ENCODE measurements around the gene FARS2. TPM values are rescaled to one million over a fixed set of nuclear protein-coding genes. Genes with fewer than 3 reads are reported as not detected.

FARS2 gene
- total and polyA plus RNA-seq, 8 donors, result 15.1 to 20.3 (median 17.9) TPM

GRCh38 chr6:5405976-5406375 is 144.7 kb downstream of the FARS2 start:
- Histone ChIP-seq H3K36me3 (no peaks in the 10 kb centered on the region), H3K9me3 (no peaks in the 10 kb centered on the region), H3K27ac (no peak overlapping the region), H3K27me3 (no peaks in the 10 kb centered on the region), H3K4me3 (no peak overlapping the region), H3K4me1 (no peaks in the 10 kb centered on the region)
- TF ChIP-seq CTCF (IDR thresholded peaks at IDR 0.05), result no peak
- DNase-seq (no peak), ATAC-seq (no peak)
- intact Hi-C loops (cut with DNase I), result no loop called here

GRCh38 chr6:5411414-5411813 is 150.1 kb downstream of the FARS2 start:
- peaks cover 0 to 4% of the 10 kb centered on the region in 2 donors for H3K36me3 ChIP-seq
- no peaks in the 10 kb centered on the region for H3K27me3 ChIP-seq
- no peak overlapping the region for H3K27ac ChIP-seq
- intact Hi-C loops (cut with DNase I), result no loop called here
- H3K9me3 ChIP-seq, result no peaks in the 10 kb centered on the region
- no peak for TF ChIP-seq CTCF (IDR thresholded peaks at IDR 0.05)
- H3K4me3 ChIP-seq, result no peak overlapping the region
- ATAC-seq (no peak), DNase-seq (no peak)
- H3K4me1 ChIP-seq, result no peaks in the 10 kb centered on the region

GRCh38 chr6:5412017-5412416 is 150.7 kb downstream of the FARS2 start:
- no peak overlapping the region for H3K27ac ChIP-seq
- H3K4me1 ChIP-seq, result no peaks in the 10 kb centered on the region
- no peak overlapping the region for H3K4me3 ChIP-seq
- peaks cover 0 to 4% of the 10 kb centered on the region in 2 donors for H3K36me3 ChIP-seq
- no peak for ATAC-seq
- intact Hi-C loops (cut with DNase I), result no loop called here
- TF ChIP-seq CTCF (IDR thresholded peaks at IDR 0.05), result no peak
- no peak for DNase-seq
- no peaks in the 10 kb centered on the region for H3K27me3 ChIP-seq
- H3K9me3 ChIP-seq, result no peaks in the 10 kb centered on the region

- no peak for DNase-seq
- no peaks in the 10 kb centered on the region for H3K4me1 ChIP-seq
- no peak overlapping the region for H3K27ac ChIP-seq
- peaks cover 0 to 4% of the 10 kb centered on the region in 2 donors for H3K36me3 ChIP-seq
- H3K27me3 ChIP-seq, result no peaks in the 10 kb centered on the region
- no peak overlapping the region for H3K4me3 ChIP-seq
- no peaks in the 10 kb centered on the region for H3K9me3 ChIP-seq
- TF ChIP-seq CTCF (IDR thresholded peaks at IDR 0.05), result no peak
- ATAC-seq, result no peak
- intact Hi-C loops (cut with DNase I), result no loop called here
These were observed 151.3 kb downstream of the FARS2 start for GRCh38 chr6:5412663-5413062.

- Histone ChIP-seq H3K4me1 (no peaks in the 10 kb centered on the region), H3K27me3 (no peaks in the 10 kb centered on the region), H3K9me3 (no peaks in the 10 kb centered on the region), H3K4me3 (no peak overlapping the region), H3K27ac (no peak overlapping the region), H3K36me3 (peaks cover 0 to 4% of the 10 kb centered on the region in 2 donors)
- no peak for TF ChIP-seq CTCF (IDR thresholded peaks at IDR 0.05)
- ATAC-seq, result no peak
- DNase-seq, result no peak
- intact Hi-C loops (cut with DNase I), result no loop called here
These were observed 154.9 kb downstream of the FARS2 start for GRCh38 chr6:5416250-5416649.
